HG02973 (cell line): ENCODE data around the gene KRTAP5-9.
"Not testable (repeated sequence)": the region's sequence is repeated elsewhere in the genome, so short reads cannot be mapped to it uniquely, and the experiment has no call there.

Experiments used
- ATAC-seq: cut with Tn5 transposase; IDR thresholded peaks from one replicate; pipeline ENCODE4 v1.9.1; 2021; ENCODE audit warnings: moderate library complexity; ENCODE audit not compliant: unreplicated experiment

The KRTAP5-9 gene

GRCh38 chr11:71548120-71548519 lies at the start of gene KRTAP5-9:
TSS of gene KRTAP5-9 (plus strand) at chr11:71548420. CDS start at chr11:71548658, 238 bp downstream.
- no peak for ATAC-seq

- no peak for ATAC-seq
Measured at GRCh38 chr11:71499125-71499524, 49.1 kb upstream of the KRTAP5-9 start.

GRCh38 chr11:71499546-71499945 lies 48.7 kb upstream of the KRTAP5-9 start:
- no peak for ATAC-seq

GRCh38 chr11:71500601-71501021 lies 47.6 kb upstream of the KRTAP5-9 start:
- no peak for ATAC-seq

- ATAC-seq: no peak
Measured at GRCh38 chr11:71501071-71501985, 46.9 kb upstream of the KRTAP5-9 start.

GRCh38 chr11:71502026-71502425 lies 46.2 kb upstream of the KRTAP5-9 start:
- no peak for ATAC-seq

GRCh38 chr11:71502871-71503435 lies 45.3 kb upstream of the KRTAP5-9 start:
- ATAC-seq: no peak

GRCh38 chr11:71504531-71504930 lies 43.7 kb upstream of the KRTAP5-9 start:
- ATAC-seq: no peak

- ATAC-seq: no peak
Measured at GRCh38 chr11:71505001-71505400, 43.2 kb upstream of the KRTAP5-9 start.

- no peak for ATAC-seq
Measured at GRCh38 chr11:71505781-71506180, 42.4 kb upstream of the KRTAP5-9 start.

GRCh38 chr11:71507102-71507501 lies 41.1 kb upstream of the KRTAP5-9 start:
- ATAC-seq: no peak

- ATAC-seq: no peak
Measured at GRCh38 chr11:71518506-71519471, 29.4 kb upstream of the KRTAP5-9 start.

GRCh38 chr11:71519546-71519945 lies 28.7 kb upstream of the KRTAP5-9 start:
- no peak for ATAC-seq

- ATAC-seq: no peak
Measured at GRCh38 chr11:71525188-71525937, 22.9 kb upstream of the KRTAP5-9 start.

- ATAC-seq: no peak
Measured at GRCh38 chr11:71525938-71526495, 22.2 kb upstream of the KRTAP5-9 start.

GRCh38 chr11:71526796-71527575 lies 21.2 kb upstream of the KRTAP5-9 start, which contains the start of gene KRTAP5-7:
TSS of gene KRTAP5-7 (plus strand) at chr11:71527267. CDS start at chr11:71527301, 34 bp downstream.
- not testable (repeated sequence) for ATAC-seq

- ATAC-seq: no peak
Measured at GRCh38 chr11:71527576-71528210, 20.5 kb upstream of the KRTAP5-9 start.

- ATAC-seq: no peak
Measured at GRCh38 chr11:71530602-71531001, 17.6 kb upstream of the KRTAP5-9 start.
